ENCODE data around the gene PDSS2. TPM values are rescaled to one million over a fixed set of nuclear protein-coding genes. Genes with fewer than 3 reads are reported as not detected.
"Not testable (repeated sequence)": the region's sequence is repeated elsewhere in the genome, so short reads cannot be mapped to it uniquely, and the experiment has no call there.

The PDSS2 gene
- total RNA-seq, 1 donor: 12.5 TPM

GRCh38 chr6:107173779-107174178, 285.6 kb downstream of the PDSS2 start:
- no peak for DNase-seq (ENCODE audit: low read depth)

GRCh38 chr6:107171513-107171912, 287.9 kb downstream of the PDSS2 start:
- TF ChIP-seq CTCF (IDR thresholded peaks at IDR 0.05; ENCODE audit: insufficient read depth, low read depth, low read length): no peak
- H3K4me3 ChIP-seq (ENCODE audit: low read depth, low read length): no peak overlapping the region
- no peak for DNase-seq (ENCODE audit: low read depth)

More at GRCh38 chr6:107173779-107174178, 285.6 kb downstream of the PDSS2 start:
- no peak overlapping the region for H3K4me3 ChIP-seq (ENCODE audit: low read depth, low read length)
- TF ChIP-seq CTCF (IDR thresholded peaks at IDR 0.05; ENCODE audit: insufficient read depth, low read depth, low read length): no peak

- H3K4me3 ChIP-seq (ENCODE audit: low read depth, low read length); DNase-seq (ENCODE audit: low read depth): not testable (repeated sequence)
Measured at GRCh38 chr6:107164299-107164698, 295.1 kb downstream of the PDSS2 start.

- H3K4me3 ChIP-seq (ENCODE audit: low read depth, low read length): no peak overlapping the region
- no peak for TF ChIP-seq CTCF (IDR thresholded peaks at IDR 0.05; ENCODE audit: insufficient read depth, low read depth, low read length)
- DNase-seq (ENCODE audit: low read depth): no peak
Measured at GRCh38 chr6:107161521-107161920, 297.8 kb downstream of the PDSS2 start.

- TF ChIP-seq CTCF (IDR thresholded peaks at IDR 0.05; ENCODE audit: insufficient read depth, low read depth, low read length): no peak
- DNase-seq (ENCODE audit: low read depth): no peak
- H3K4me3 ChIP-seq (ENCODE audit: low read depth, low read length): no peak overlapping the region
Measured at GRCh38 chr6:107156617-107157016, 302.7 kb downstream of the PDSS2 start.

GRCh38 chr6:107154801-107155160, 304.6 kb downstream of the PDSS2 start:
- H3K4me3 ChIP-seq (ENCODE audit: low read depth, low read length): no peak overlapping the region
- DNase-seq (ENCODE audit: low read depth): no peak
- TF ChIP-seq CTCF (IDR thresholded peaks at IDR 0.05; ENCODE audit: insufficient read depth, low read depth, low read length): no peak

- DNase-seq (ENCODE audit: low read depth): no peak
- TF ChIP-seq CTCF (IDR thresholded peaks at IDR 0.05; ENCODE audit: insufficient read depth, low read depth, low read length): no peak
- no peak overlapping the region for H3K4me3 ChIP-seq (ENCODE audit: low read depth, low read length)
Measured at GRCh38 chr6:107154131-107154800, 305.1 kb downstream of the PDSS2 start.
